ENCODE data around the gene PDE4D. TPM values are rescaled to one million over a fixed set of nuclear protein-coding genes. Genes with fewer than 3 reads are reported as not detected.

The PDE4D gene
- polyA plus RNA-seq, 1 donor (not counting 4 experiments of a cell fraction or from before 2014, with no cell fraction given) = 3.6 TPM

- dilution Hi-C loops (cut with MboI; ENCODE audit: extremely low pct_ligation_motif_present, low sequenced_read_pairs) = no loop called here
- no peak overlapping the region for H3K4me3 ChIP-seq (ENCODE audit: control insufficient read depth in 2 of 3, extremely low read depth in 1 of 3, insufficient read depth in 2 of 3, low read depth in 1 of 3, low read length in 3 of 3)
- no peaks in the 10 kb centered on the region for H3K36me3 ChIP-seq (ENCODE audit: control insufficient read depth in 2 of 2, extremely low read depth in 1 of 2, insufficient read depth in 2 of 2, low read length in 2 of 2)
- H2AFZ ChIP-seq (ENCODE audit: control insufficient read depth, low read length) = no peak overlapping the region
- no peak for DNase-seq (ENCODE audit: low read depth, low spot score)
- no peak overlapping the region for H3K27ac ChIP-seq (ENCODE audit: control insufficient read depth, insufficient read depth, low read length)
- no peak overlapping the region for H3K4me2 ChIP-seq (ENCODE audit: control insufficient read depth, extremely low read depth, insufficient read depth, low read depth, low read length)
- H4K20me1 ChIP-seq (ENCODE audit: control insufficient read depth, extremely low read depth, insufficient read depth, low read length) = no peaks in the 10 kb centered on the region
- no peaks in the 10 kb centered on the region for H3K79me2 ChIP-seq (ENCODE audit: control insufficient read depth, insufficient read depth, low read length)
- H3K4me1 ChIP-seq (ENCODE audit: control insufficient read depth, extremely low read depth, insufficient read depth, low read length) = no peaks in the 10 kb centered on the region
- no peaks in the 10 kb centered on the region for H3K9me3 ChIP-seq (ENCODE audit: control insufficient read depth, low read depth, low read length)
- no peaks in the 10 kb centered on the region for H3K9me1 ChIP-seq (ENCODE audit: control insufficient read depth, extremely low read depth, insufficient read depth, low read length)
- H3K9ac ChIP-seq (ENCODE audit: control insufficient read depth, extremely low read depth, insufficient read depth, low read length) = no peak overlapping the region
- no peak for FAIRE-seq
- H3K27me3 ChIP-seq (ENCODE audit: control insufficient read depth, extremely low read depth, insufficient read depth, low read length) = no peaks in the 10 kb centered on the region
- TF ChIP-seq CTCF (optimal IDR thresholded peaks at IDR 0.05 in 1 of 3, IDR thresholded peaks at IDR 0.05 in 1 of 3, conservative IDR thresholded peaks at IDR 0.05 in 1 of 3; ENCODE audit: extremely low read depth in 1 of 3, insufficient read depth in 2 of 3, low read length in 3 of 3) (no peak), EZH2 (IDR thresholded peaks at IDR 0.05; ENCODE audit: low read length) (no peak)
Observed at GRCh38 chr5:59732301-59732700, 161.2 kb downstream of the PDE4D start.

GRCh38 chr5:59731809-59732208, 161.7 kb downstream of the PDE4D start:
- no peak overlapping the region for H3K4me2 ChIP-seq (ENCODE audit: control insufficient read depth, extremely low read depth, insufficient read depth, low read depth, low read length)
- no peak overlapping the region for H2AFZ ChIP-seq (ENCODE audit: control insufficient read depth, low read length)
- H3K4me1 ChIP-seq (ENCODE audit: control insufficient read depth, extremely low read depth, insufficient read depth, low read length) = no peaks in the 10 kb centered on the region
- no peaks in the 10 kb centered on the region for H3K79me2 ChIP-seq (ENCODE audit: control insufficient read depth, insufficient read depth, low read length)
- dilution Hi-C loops (cut with MboI; ENCODE audit: extremely low pct_ligation_motif_present, low sequenced_read_pairs) = no loop called here
- H3K9ac ChIP-seq (ENCODE audit: control insufficient read depth, extremely low read depth, insufficient read depth, low read length) = no peak overlapping the region
- no peak overlapping the region for H3K4me3 ChIP-seq (ENCODE audit: control insufficient read depth in 2 of 3, extremely low read depth in 1 of 3, insufficient read depth in 2 of 3, low read depth in 1 of 3, low read length in 3 of 3)
- no peaks in the 10 kb centered on the region for H3K27me3 ChIP-seq (ENCODE audit: control insufficient read depth, extremely low read depth, insufficient read depth, low read length)
- FAIRE-seq (no peak), DNase-seq (ENCODE audit: low read depth, low spot score) (no peak)
- H3K36me3 ChIP-seq (ENCODE audit: control insufficient read depth in 2 of 2, extremely low read depth in 1 of 2, insufficient read depth in 2 of 2, low read length in 2 of 2) = no peaks in the 10 kb centered on the region
- H3K9me1 ChIP-seq (ENCODE audit: control insufficient read depth, extremely low read depth, insufficient read depth, low read length) = no peaks in the 10 kb centered on the region
- no peaks in the 10 kb centered on the region for H3K9me3 ChIP-seq (ENCODE audit: control insufficient read depth, low read depth, low read length)
- no peaks in the 10 kb centered on the region for H4K20me1 ChIP-seq (ENCODE audit: control insufficient read depth, extremely low read depth, insufficient read depth, low read length)
- TF ChIP-seq EZH2 (IDR thresholded peaks at IDR 0.05; ENCODE audit: low read length) (no peak), CTCF (optimal IDR thresholded peaks at IDR 0.05 in 1 of 3, IDR thresholded peaks at IDR 0.05 in 1 of 3, conservative IDR thresholded peaks at IDR 0.05 in 1 of 3; ENCODE audit: extremely low read depth in 1 of 3, insufficient read depth in 2 of 3, low read length in 3 of 3) (no peak)
- H3K27ac ChIP-seq (ENCODE audit: control insufficient read depth, insufficient read depth, low read length) = no peak overlapping the region
